ENCODE measurements around the gene LIX1L. TPM values are rescaled to one million over a fixed set of nuclear protein-coding genes. Genes with fewer than 3 reads are reported as not detected.

LIX1L gene
- total and polyA plus RNA-seq, 2 of the 4 experiments (the other 2 are of a cell fraction) = 14.7 to 28.8 TPM

DNA sequence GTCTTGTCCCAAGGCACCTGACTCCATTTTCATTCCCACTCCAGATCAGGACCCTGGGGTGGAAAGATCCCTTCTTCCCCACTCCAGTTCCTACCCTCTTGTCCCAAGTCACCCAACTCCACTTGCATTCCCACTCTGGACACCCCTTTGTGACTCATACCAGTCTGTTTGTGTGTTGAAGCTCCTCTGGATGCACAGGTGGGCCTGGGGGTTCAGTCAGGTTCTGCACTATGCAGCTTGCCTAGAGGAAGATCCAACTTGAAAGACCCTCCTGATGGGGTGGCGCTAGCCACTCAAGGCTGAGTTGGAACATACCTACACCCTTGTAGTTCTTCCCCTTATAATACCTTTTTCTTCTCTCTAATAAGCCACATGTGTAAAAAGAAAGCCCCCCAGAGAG lies 62.3 kb downstream of the LIX1L start:
- Histone ChIP-seq H2BK20ac (ENCODE audit: low read depth, low read length) (no peak overlapping the region), H2AK5ac (ENCODE audit: low read depth, low read length) (no peak overlapping the region; the same call in 1 of the 2 replicates), H4K5ac (ENCODE audit: low read depth, low read length) (no peak overlapping the region), H4K8ac (ENCODE audit: low read depth in 2 of 2, low read length in 2 of 2) (no peak overlapping the region), H3K23ac (ENCODE audit: low read depth, low read length) (no peak overlapping the region), H3K9me1 (ENCODE audit: insufficient read depth, low read length) (peaks cover 18% of the 10 kb centered on the region), H3K56ac (ENCODE audit: extremely low read depth, insufficient read depth, low read length) (no peak overlapping the region), H2AFZ (replicated peaks; ENCODE audit: low read length, poor library complexity) (no peak overlapping the region), H3K9ac (ENCODE audit: low read depth, low read length) (no peak overlapping the region), H2BK15ac (ENCODE audit: low read depth, low read length) (no peak overlapping the region; the same call in 2 of the 3 replicates), H3K4me2 (ENCODE audit: low read depth, low read length) (no peak overlapping the region), H3K9me3 (ENCODE audit: control insufficient read depth, insufficient read depth, low read length) (no peaks in the 10 kb centered on the region), H2BK120ac (ENCODE audit: low read depth, low read length) (no peak overlapping the region), H3K36me3 (ENCODE audit: control insufficient read depth, insufficient read depth, low read length) (no peaks in the 10 kb centered on the region), H4K20me1 (ENCODE audit: insufficient read depth, low read length) (no peaks in the 10 kb centered on the region), H3K79me1 (ENCODE audit: low read depth in 1 of 2, low read length in 2 of 2) (peaks cover 0 to 4% of the 10 kb centered on the region in 2 experiments; a peak in 1 of 4 replicates), H2BK5ac (ENCODE audit: low read depth, low read length, poor library complexity, severe bottlenecking) (no peak overlapping the region), H3K4me3 (ENCODE audit: insufficient read depth, low read depth, low read length) (no peak overlapping the region), H3K27me3 (ENCODE audit: control insufficient read depth, insufficient read depth, low read length) (no peaks in the 10 kb centered on the region), H3K4ac (ENCODE audit: low read depth, low read length) (no peak overlapping the region), H3K4me1 (ENCODE audit: control insufficient read depth, insufficient read depth, low read length) (peaks cover 12% of the 10 kb centered on the region), H4K91ac (ENCODE audit: insufficient read depth, low read depth, low read length) (no peak overlapping the region), H3K18ac (ENCODE audit: low read depth, low read length) (no peak overlapping the region), H2AK9ac (replicated peaks; ENCODE audit: low read depth, low read length, poor library complexity) (no peak overlapping the region), H3K14ac (replicated peaks; ENCODE audit: low read depth, low read length) (no peak overlapping the region), H3K27ac (ENCODE audit: insufficient read depth, low read length) (no peak overlapping the region)
- in situ Hi-C loops (cut with MboI; ENCODE audit: low sequenced_read_pairs) = no loop called here
- DNase-seq (no peak), ATAC-seq (ENCODE audit: low read depth) (no peak)
- WGBS, 2 experiments (ENCODE audit: extremely low coverage in 2 of 2, insufficient read length in 1 of 2) = no CpG with 5 or more reads among the region's 1 CpG
- dilution Hi-C loops (cut with HindIII; ENCODE audit: low sequenced_read_pairs, unreplicated experiment) = no loop called here
- no TSS peak for BruUV-seq (replicated peaks)
- ChIA-PET CTCF (interaction anchor here (0.6 kb wide), 1 partner anchor 23 kb away, joined by 3 read pairs; no protein-coding TSS in a partner anchor), POLR2A (ENCODE audit: unreplicated experiment) (no interaction called here)
- TF ChIP-seq, protein P1, sequence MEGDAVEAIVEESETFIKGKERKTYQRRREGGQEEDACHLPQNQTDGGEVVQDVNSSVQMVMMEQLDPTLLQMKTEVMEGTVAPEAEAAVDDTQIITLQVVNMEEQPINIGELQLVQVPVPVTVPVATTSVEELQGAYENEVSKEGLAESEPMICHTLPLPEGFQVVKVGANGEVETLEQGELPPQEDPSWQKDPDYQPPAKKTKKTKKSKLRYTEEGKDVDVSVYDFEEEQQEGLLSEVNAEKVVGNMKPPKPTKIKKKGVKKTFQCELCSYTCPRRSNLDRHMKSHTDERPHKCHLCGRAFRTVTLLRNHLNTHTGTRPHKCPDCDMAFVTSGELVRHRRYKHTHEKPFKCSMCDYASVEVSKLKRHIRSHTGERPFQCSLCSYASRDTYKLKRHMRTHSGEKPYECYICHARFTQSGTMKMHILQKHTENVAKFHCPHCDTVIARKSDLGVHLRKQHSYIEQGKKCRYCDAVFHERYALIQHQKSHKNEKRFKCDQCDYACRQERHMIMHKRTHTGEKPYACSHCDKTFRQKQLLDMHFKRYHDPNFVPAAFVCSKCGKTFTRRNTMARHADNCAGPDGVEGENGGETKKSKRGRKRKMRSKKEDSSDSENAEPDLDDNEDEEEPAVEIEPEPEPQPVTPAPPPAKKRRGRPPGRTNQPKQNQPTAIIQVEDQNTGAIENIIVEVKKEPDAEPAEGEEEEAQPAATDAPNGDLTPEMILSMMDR (conservative IDR thresholded peaks at IDR 0.05; ENCODE audit: low read depth, low read length) = no peak
- TF ChIP-seq CHD1 (IDR thresholded peaks at IDR 0.05; ENCODE audit: low read depth, low read length) (no peak), MAZ (IDR thresholded peaks at IDR 0.05; ENCODE audit: borderline replicate concordance, low read depth, low read length) (no peak), CEBPB (IDR thresholded peaks at IDR 0.05; ENCODE audit: low read depth, low read length) (no peak), FOS (IDR thresholded peaks at IDR 0.05; ENCODE audit: low read depth, low read length) (no peak), POLR2A (IDR thresholded peaks at IDR 0.05; ENCODE audit: low read depth, low read length) (no peak), BHLHE40 (IDR thresholded peaks at IDR 0.05; ENCODE audit: low read depth, low read length) (no peak), NFE2L2 (IDR thresholded peaks at IDR 0.05; ENCODE audit: low read depth, low read length) (no peak), USF2 (IDR thresholded peaks at IDR 0.05; ENCODE audit: low read depth, low read length) (no peak), RCOR1 (IDR thresholded peaks at IDR 0.05; ENCODE audit: insufficient replicate concordance, low read length) (no peak), MXI1 (IDR thresholded peaks at IDR 0.05; ENCODE audit: borderline replicate concordance, low read depth, low read length) (no peak), RFX5 (IDR thresholded peaks at IDR 0.05; ENCODE audit: low read depth, low read length) (no peak), RAD21 (IDR thresholded peaks at IDR 0.05; ENCODE audit: low read length) (no peak), ELK1 (IDR thresholded peaks at IDR 0.05; ENCODE audit: borderline replicate concordance, low read depth, low read length) (no peak), MAFK (IDR thresholded peaks at IDR 0.05; ENCODE audit: low read depth, low read length) (no peak), SMC3 (IDR thresholded peaks at IDR 0.05; ENCODE audit: low read depth, low read length) (no peak)
- intact Hi-C loops (cut with micrococcal nuclease) = loop anchor here (10.0 kb wide), 1 partner anchor 59 kb away; the partner anchor contains the start of gene LIX1L

Data from IMR-90 (cell line).